ENCODE results near the gene C17orf114. TPM values are rescaled to one million over a fixed set of nuclear protein-coding genes. Genes with fewer than 3 reads are reported as not detected.

The C17orf114 gene

Other genes starting within 250 kb of the C17orf114 start
- gene MYBBP1A, start 246.9 kb downstream of the C17orf114 start, total RNA-seq = 10 to 100 TPM; 66.6 to 70.8 TPM
- gene GGT6, start 241.8 kb downstream of the C17orf114 start, total RNA-seq = not detected
- not detected for gene SMTNL2, start 217.8 kb downstream of the C17orf114 start, total RNA-seq
- gene ALOX15, start 160.7 kb downstream of the C17orf114 start, total RNA-seq = not detected
- 100 to 1,000 TPM in 1 of 2 experiments, 10 to 100 TPM in 1; 96.1 to 101 TPM for gene PELP1, start 98.2 kb downstream of the C17orf114 start, total RNA-seq
- 100 to 1,000 TPM; 210 to 226 TPM for gene ARRB2, start 91.7 kb downstream of the C17orf114 start, total RNA-seq
- gene MED11, start 70.9 kb downstream of the C17orf114 start, total RNA-seq = 10 to 100 TPM; 20.4 to 21.8 TPM
- under 1 TPM; 0.10 to 0.24 TPM for gene ZMYND15, start 62.5 kb downstream of the C17orf114 start, total RNA-seq
- 1 to 10 TPM; 3.1 to 3.4 TPM for gene CXCL16, start 62.4 kb downstream of the C17orf114 start, total RNA-seq
- gene TM4SF5, start 30.4 kb downstream of the C17orf114 start, total RNA-seq = not detected
- not detected for gene VMO1, start 16.0 kb downstream of the C17orf114 start, total RNA-seq
- not detected for gene GLTPD2, start 13.4 kb downstream of the C17orf114 start, total RNA-seq
- 100 to 1,000 TPM; 165 to 177 TPM for gene PSMB6, start 6.2 kb downstream of the C17orf114 start, total RNA-seq
- 10 to 100 TPM; 15.8 to 19.3 TPM for gene PLD2, start 4.8 kb upstream of the C17orf114 start, total RNA-seq
- gene MINK1, start 31.0 kb upstream of the C17orf114 start, total RNA-seq = 10 to 100 TPM; 67.5 to 79.3 TPM
- gene C17orf107, start 97.2 kb upstream of the C17orf114 start, total RNA-seq = 1 to 10 TPM; 2.3 to 2.5 TPM
- under 1 TPM; 0.45 to 0.56 TPM for gene CHRNE, start 100.8 kb upstream of the C17orf114 start, total RNA-seq
- not detected for gene GP1BA, start 129.9 kb upstream of the C17orf114 start, total RNA-seq
- 10 to 100 TPM; 70.5 to 72.5 TPM for gene SLC25A11, start 137.7 kb upstream of the C17orf114 start, total RNA-seq
- gene RNF167, start 137.9 kb upstream of the C17orf114 start, total RNA-seq = 100 to 1,000 TPM; 130 to 157 TPM
- 1,000 to 10,000 TPM; 1,907 to 1,923 TPM for gene PFN1, start 146.2 kb upstream of the C17orf114 start, total RNA-seq
- gene ENO3, start 148.8 kb upstream of the C17orf114 start, total RNA-seq = 10 to 100 TPM; 26.5 to 26.8 TPM
- 10 to 100 TPM; 60.6 to 65.8 TPM for gene SPAG7, start 165.5 kb upstream of the C17orf114 start, total RNA-seq
- gene CAMTA2, start 185.3 kb upstream of the C17orf114 start, total RNA-seq = 100 to 1,000 TPM; 101 to 109 TPM
- under 1 TPM in 1 of 2 experiments, not detected in 1; 0.40 TPM for gene INCA1, start 195.2 kb upstream of the C17orf114 start, total RNA-seq
- gene KIF1C, start 195.6 kb upstream of the C17orf114 start, total RNA-seq = 10 to 100 TPM; 43.9 to 48.8 TPM
- gene SLC52A1, start 233.1 kb upstream of the C17orf114 start, total RNA-seq = under 1 TPM; 0.31 to 0.36 TPM